ENCODE results near the gene SLC7A14.

DNA sequence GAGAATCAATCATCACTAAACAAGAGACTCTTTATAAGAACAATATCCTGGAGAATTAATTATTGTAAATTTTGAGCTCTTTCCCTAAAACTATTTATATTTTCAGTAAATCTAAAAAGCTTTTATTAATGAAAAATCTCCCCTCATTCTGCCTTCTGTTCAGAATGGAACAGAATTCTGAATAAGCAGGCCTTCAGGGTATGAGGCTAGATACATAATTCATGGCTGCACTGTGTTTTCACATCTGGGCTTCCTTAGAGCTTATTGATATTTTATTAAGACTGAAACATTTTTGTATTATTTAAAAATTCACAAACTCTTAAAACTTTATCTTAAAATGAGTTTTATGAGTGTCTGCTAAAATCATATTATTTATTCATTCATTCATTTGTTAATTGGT lies 142.4 kb downstream of the SLC7A14 start:
- TF ChIP-seq, protein P1, sequence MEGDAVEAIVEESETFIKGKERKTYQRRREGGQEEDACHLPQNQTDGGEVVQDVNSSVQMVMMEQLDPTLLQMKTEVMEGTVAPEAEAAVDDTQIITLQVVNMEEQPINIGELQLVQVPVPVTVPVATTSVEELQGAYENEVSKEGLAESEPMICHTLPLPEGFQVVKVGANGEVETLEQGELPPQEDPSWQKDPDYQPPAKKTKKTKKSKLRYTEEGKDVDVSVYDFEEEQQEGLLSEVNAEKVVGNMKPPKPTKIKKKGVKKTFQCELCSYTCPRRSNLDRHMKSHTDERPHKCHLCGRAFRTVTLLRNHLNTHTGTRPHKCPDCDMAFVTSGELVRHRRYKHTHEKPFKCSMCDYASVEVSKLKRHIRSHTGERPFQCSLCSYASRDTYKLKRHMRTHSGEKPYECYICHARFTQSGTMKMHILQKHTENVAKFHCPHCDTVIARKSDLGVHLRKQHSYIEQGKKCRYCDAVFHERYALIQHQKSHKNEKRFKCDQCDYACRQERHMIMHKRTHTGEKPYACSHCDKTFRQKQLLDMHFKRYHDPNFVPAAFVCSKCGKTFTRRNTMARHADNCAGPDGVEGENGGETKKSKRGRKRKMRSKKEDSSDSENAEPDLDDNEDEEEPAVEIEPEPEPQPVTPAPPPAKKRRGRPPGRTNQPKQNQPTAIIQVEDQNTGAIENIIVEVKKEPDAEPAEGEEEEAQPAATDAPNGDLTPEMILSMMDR (IDR thresholded peaks at IDR 0.05; ENCODE audit: extremely low read depth in 1 of 2, insufficient read depth in 1 of 2, low read depth in 1 of 2, low read length in 2 of 2) = no peak
- no peak for TF ChIP-seq EZH2 (IDR thresholded peaks at IDR 0.05; ENCODE audit: borderline replicate concordance, low read depth, low read length, severe bottlenecking)
